Keratinocyte (primary cell): Measurements from ENCODE around the gene DLG5.

ENCODE experiments used
- EZH2 ChIP-seq: IDR thresholded peaks from one replicate; pipeline ENCODE4 v1.6.1; 2012; ENCODE audit warnings: inconsistent platforms, mild to moderate bottlenecking, low read length, moderate library complexity
- TF ChIP-seq, protein P1 (sequence below), 3 experiments: IDR thresholded peaks in 1 of 3; conservative IDR thresholded peaks in 1 of 3; optimal IDR thresholded peaks in 1 of 3; 2 replicates in 2 of 3; 3 replicates in 1 of 3; pipeline versions ENCODE3 to v1.5.1; 2011; ENCODE audit warnings: low read length in 3 of 3, mild to moderate bottlenecking in 3 of 3, moderate library complexity in 2 of 3, control low read depth in 1 of 3, inconsistent platforms in 1 of 3; ENCODE audit not compliant: insufficient read depth in 2 of 3; ENCODE audit errors: extremely low read depth in 1 of 3

- TF ChIP-seq, protein P1, sequence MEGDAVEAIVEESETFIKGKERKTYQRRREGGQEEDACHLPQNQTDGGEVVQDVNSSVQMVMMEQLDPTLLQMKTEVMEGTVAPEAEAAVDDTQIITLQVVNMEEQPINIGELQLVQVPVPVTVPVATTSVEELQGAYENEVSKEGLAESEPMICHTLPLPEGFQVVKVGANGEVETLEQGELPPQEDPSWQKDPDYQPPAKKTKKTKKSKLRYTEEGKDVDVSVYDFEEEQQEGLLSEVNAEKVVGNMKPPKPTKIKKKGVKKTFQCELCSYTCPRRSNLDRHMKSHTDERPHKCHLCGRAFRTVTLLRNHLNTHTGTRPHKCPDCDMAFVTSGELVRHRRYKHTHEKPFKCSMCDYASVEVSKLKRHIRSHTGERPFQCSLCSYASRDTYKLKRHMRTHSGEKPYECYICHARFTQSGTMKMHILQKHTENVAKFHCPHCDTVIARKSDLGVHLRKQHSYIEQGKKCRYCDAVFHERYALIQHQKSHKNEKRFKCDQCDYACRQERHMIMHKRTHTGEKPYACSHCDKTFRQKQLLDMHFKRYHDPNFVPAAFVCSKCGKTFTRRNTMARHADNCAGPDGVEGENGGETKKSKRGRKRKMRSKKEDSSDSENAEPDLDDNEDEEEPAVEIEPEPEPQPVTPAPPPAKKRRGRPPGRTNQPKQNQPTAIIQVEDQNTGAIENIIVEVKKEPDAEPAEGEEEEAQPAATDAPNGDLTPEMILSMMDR (optimal IDR thresholded peaks at IDR 0.05 in 1 of 3, IDR thresholded peaks at IDR 0.05 in 1 of 3, conservative IDR thresholded peaks at IDR 0.05 in 1 of 3; ENCODE audit: extremely low read depth in 1 of 3, insufficient read depth in 2 of 3, low read length in 3 of 3) = peak; percentile 48 to 89 (median 69)
- TF ChIP-seq EZH2 = no peak
These were observed 18.4 kb downstream of the DLG5 start for GRCh38 chr10:77907900-77908717.
